ENCODE results near the gene RPS18. TPM values are rescaled to one million over a fixed set of nuclear protein-coding genes. Genes with fewer than 3 reads are reported as not detected.

RPS18 gene
- total and polyA plus RNA-seq, 9 of the 15 experiments (the other 6 are each of a cell fraction or from before 2014, with no cell fraction given) = 5,023 to 17,516 (median 8,131) TPM

DNA sequence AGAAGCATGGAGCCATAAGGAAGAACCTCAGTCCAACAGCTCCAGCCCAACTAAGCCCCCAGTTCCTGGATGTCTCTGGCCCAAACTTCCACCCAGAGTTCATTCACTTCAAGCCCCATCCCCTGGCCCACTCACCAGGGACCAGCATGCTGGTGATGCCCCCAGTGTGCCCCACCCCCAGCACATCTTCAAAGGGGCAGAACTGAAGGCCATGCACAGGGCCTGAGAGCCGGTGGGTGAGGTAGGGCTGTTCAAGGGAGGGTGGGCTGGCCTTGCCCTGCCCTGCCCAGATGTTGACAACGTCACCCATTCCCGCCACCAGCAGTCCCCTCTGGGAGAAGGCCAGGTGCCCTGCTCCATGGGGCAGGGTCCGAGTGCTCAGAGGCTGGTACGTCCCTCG, 8.7 kb downstream of the RPS18 start (continued):
- TF ChIP-seq, protein P1, sequence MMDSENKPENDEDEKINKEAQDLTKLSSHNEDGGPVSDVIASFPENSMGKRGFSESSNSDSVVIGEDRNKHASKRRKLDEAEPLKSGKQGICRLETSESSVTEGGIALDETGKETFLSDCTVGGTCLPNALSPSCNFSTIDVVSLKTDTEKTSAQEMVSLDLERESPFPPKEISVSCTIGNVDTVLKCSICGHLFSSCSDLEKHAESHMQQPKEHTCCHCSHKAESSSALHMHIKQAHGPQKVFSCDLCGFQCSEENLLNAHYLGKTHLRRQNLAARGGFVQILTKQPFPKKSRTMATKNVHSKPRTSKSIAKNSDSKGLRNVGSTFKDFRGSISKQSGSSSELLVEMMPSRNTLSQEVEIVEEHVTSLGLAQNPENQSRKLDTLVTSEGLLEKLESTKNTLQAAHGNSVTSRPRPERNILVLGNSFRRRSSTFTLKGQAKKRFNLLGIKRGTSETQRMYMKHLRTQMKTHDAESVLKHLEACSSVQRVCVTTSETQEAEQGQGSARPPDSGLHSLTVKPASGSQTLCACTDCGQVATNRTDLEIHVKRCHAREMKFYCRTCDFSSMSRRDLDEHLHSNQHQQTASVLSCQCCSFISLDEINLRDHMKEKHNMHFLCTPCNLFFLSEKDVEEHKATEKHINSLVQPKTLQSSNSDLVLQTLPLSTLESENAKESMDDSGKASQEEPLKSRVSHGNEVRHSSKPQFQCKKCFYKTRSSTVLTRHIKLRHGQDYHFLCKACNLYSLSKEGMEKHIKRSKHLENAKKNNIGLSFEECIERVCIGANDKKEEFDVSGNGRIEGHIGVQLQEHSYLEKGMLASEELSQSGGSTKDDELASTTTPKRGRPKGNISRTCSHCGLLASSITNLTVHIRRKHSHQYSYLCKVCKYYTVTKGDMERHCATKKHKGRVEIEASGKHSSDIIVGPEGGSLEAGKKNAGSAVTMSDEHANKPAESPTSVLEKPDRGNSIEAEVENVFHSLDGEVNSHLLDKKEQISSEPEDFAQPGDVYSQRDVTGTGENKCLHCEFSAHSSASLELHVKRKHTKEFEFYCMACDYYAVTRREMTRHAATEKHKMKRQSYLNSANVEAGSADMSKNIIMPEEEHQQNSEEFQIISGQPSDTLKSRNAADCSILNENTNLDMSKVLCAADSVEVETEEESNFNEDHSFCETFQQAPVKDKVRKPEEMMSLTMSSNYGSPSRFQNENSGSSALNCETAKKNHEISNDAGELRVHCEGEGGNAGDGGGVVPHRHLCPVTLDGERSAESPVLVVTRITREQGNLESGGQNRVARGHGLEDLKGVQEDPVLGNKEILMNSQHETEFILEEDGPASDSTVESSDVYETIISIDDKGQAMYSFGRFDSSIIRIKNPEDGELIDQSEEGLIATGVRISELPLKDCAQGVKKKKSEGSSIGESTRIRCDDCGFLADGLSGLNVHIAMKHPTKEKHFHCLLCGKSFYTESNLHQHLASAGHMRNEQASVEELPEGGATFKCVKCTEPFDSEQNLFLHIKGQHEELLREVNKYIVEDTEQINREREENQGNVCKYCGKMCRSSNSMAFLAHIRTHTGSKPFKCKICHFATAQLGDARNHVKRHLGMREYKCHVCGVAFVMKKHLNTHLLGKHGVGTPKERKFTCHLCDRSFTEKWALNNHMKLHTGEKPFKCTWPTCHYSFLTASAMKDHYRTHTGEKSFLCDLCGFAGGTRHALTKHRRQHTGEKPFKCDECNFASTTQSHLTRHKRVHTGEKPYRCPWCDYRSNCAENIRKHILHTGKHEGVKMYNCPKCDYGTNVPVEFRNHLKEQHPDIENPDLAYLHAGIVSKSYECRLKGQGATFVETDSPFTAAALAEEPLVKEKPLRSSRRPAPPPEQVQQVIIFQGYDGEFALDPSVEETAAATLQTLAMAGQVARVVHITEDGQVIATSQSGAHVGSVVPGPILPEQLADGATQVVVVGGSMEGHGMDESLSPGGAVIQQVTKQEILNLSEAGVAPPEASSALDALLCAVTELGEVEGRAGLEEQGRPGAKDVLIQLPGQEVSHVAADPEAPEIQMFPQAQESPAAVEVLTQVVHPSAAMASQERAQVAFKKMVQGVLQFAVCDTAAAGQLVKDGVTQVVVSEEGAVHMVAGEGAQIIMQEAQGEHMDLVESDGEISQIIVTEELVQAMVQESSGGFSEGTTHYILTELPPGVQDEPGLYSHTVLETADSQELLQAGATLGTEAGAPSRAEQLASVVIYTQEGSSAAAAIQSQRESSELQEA (IDR thresholded peaks at IDR 0.05; ENCODE audit: low read depth) = no peak
- TF ChIP-seq SAFB2 (IDR thresholded peaks at IDR 0.05; ENCODE audit: borderline replicate concordance, low read depth, low read length, severe bottlenecking) = no peak
- TF ChIP-seq NEUROD1 (IDR thresholded peaks at IDR 0.05; ENCODE audit: borderline replicate concordance, low read depth, low read length, partially characterized antibody) = no peak
- no peak for TF ChIP-seq RBM25 (IDR thresholded peaks at IDR 0.05; ENCODE audit: low read depth, low read length, severe bottlenecking)
- no peak for TF ChIP-seq ZSCAN29 (IDR thresholded peaks at IDR 0.05)
- no peak for TF ChIP-seq E2F1 (CRISPR knock-in tag; IDR thresholded peaks at IDR 0.05)
- TF ChIP-seq MAZ (CRISPR knock-in tag; conservative IDR thresholded peaks at IDR 0.05 in 1 of 2, IDR thresholded peaks at IDR 0.05 in 1 of 2) = no peak
- 0 out of 2 replicates have a peak, but pooled peaks have one; percentile 30 for TF ChIP-seq ZNF511 (CRISPR knock-in tag; IDR thresholded peaks at IDR 0.05)
- TF ChIP-seq ZNF274 (IDR thresholded peaks at IDR 0.05; ENCODE audit: borderline replicate concordance, low read depth, low read length) = no peak
- TF ChIP-seq, protein P2, sequence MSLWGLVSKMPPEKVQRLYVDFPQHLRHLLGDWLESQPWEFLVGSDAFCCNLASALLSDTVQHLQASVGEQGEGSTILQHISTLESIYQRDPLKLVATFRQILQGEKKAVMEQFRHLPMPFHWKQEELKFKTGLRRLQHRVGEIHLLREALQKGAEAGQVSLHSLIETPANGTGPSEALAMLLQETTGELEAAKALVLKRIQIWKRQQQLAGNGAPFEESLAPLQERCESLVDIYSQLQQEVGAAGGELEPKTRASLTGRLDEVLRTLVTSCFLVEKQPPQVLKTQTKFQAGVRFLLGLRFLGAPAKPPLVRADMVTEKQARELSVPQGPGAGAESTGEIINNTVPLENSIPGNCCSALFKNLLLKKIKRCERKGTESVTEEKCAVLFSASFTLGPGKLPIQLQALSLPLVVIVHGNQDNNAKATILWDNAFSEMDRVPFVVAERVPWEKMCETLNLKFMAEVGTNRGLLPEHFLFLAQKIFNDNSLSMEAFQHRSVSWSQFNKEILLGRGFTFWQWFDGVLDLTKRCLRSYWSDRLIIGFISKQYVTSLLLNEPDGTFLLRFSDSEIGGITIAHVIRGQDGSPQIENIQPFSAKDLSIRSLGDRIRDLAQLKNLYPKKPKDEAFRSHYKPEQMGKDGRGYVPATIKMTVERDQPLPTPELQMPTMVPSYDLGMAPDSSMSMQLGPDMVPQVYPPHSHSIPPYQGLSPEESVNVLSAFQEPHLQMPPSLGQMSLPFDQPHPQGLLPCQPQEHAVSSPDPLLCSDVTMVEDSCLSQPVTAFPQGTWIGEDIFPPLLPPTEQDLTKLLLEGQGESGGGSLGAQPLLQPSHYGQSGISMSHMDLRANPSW (CRISPR knock-in tag; IDR thresholded peaks at IDR 0.05) = no peak
- peak; percentile 55 for TF ChIP-seq POLR2G (IDR thresholded peaks at IDR 0.05; ENCODE audit: low read depth, low read length)
- TF ChIP-seq, protein P3, sequence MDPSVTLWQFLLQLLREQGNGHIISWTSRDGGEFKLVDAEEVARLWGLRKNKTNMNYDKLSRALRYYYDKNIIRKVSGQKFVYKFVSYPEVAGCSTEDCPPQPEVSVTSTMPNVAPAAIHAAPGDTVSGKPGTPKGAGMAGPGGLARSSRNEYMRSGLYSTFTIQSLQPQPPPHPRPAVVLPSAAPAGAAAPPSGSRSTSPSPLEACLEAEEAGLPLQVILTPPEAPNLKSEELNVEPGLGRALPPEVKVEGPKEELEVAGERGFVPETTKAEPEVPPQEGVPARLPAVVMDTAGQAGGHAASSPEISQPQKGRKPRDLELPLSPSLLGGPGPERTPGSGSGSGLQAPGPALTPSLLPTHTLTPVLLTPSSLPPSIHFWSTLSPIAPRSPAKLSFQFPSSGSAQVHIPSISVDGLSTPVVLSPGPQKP (CRISPR knock-in tag; IDR thresholded peaks at IDR 0.05) = no peak

All from K562 (cell line).